MCF 10A (cell line): ENCODE results near the gene BPIFB6. TPM values are rescaled to one million over a fixed set of nuclear protein-coding genes. Genes with fewer than 3 reads are reported as not detected.

ENCODE experiments used
- BruUV-seq: library from RNA; stranded (reverse); fragments of 400-500 nt; replicated peaks from 2 replicates; lab custom pipeline; 2021; lab: Mats Ljungman, UMichigan
- CTCF ChIA-PET: fragments of 300-600 bp; sonication (Branson Sonifier 250); formaldehyde crosslinking; extraction: SDS; loops from one replicate; lab custom pipeline; 2021; ENCODE audit warnings: antibody characterized with exemption, inconsistent platforms; lab: Yijun Ruan, JAX
- POLR2A ChIA-PET: fragments of 300-600, 350-650 bp; sonication (Branson Sonifier 250); formaldehyde crosslinking; extraction: SDS; loops from one replicate; lab custom pipeline; 2020; ENCODE audit warnings: antibody characterized with exemption, inconsistent platforms; lab: Yijun Ruan, JAX
- DNase-seq: peaks from one replicate; pipeline ENCODE4 v3.0.0-alpha.2; 2018; ENCODE audit not compliant: unreplicated experiment
- H3K27ac Mint-ChIP-seq: one replicate; pipeline ENCODE4 v1.8.0; 2022; ENCODE audit warnings: mild to moderate bottlenecking, low read depth, mixed read lengths; ENCODE audit not compliant: unreplicated experiment
- H3K27me3 Mint-ChIP-seq: one replicate; pipeline ENCODE4 v1.8.0; 2022; ENCODE audit warnings: mixed read lengths; ENCODE audit not compliant: insufficient read depth, unreplicated experiment
- H3K36me3 Mint-ChIP-seq: one replicate; pipeline ENCODE4 v1.8.0; 2022; ENCODE audit warnings: mild to moderate bottlenecking, moderate library complexity, mixed read lengths; ENCODE audit not compliant: insufficient read depth, unreplicated experiment
- H3K4me1 Mint-ChIP-seq: one replicate; pipeline ENCODE4 v1.8.0; 2022; ENCODE audit warnings: mixed read lengths; ENCODE audit not compliant: insufficient read depth, unreplicated experiment
- H3K4me3 Mint-ChIP-seq: one replicate; pipeline ENCODE4 v1.8.0; 2022; ENCODE audit warnings: mild to moderate bottlenecking, moderate library complexity, mixed read lengths; ENCODE audit not compliant: unreplicated experiment
- H3K9me3 Mint-ChIP-seq: one replicate; pipeline ENCODE4 v1.8.0; 2022; ENCODE audit warnings: mixed read lengths; ENCODE audit not compliant: unreplicated experiment
- intact Hi-C: fragments of 100-400 bp; cut with micrococcal nuclease; formaldehyde crosslinking; loops from 2 replicates; pipeline ENCODE4 v1.14.1; 2022
- total RNA-seq: library from RNA; stranded (reverse); gene quantifications from 2 replicates; pipeline ENCODE4 v1.2.3, GENCODE V29; 2022
- TF ChIP-seq, protein P1 (sequence below): fragments of 200-600 bp; IDR thresholded peaks from one replicate; pipeline ENCODE4 v1.8.0; 2022; ENCODE audit warnings: antibody characterized with exemption, mild to moderate bottlenecking; ENCODE audit not compliant: unreplicated experiment

Gene BPIFB6
- total RNA-seq, 1 experiment from 2014 or later, result not detected

DNA sequence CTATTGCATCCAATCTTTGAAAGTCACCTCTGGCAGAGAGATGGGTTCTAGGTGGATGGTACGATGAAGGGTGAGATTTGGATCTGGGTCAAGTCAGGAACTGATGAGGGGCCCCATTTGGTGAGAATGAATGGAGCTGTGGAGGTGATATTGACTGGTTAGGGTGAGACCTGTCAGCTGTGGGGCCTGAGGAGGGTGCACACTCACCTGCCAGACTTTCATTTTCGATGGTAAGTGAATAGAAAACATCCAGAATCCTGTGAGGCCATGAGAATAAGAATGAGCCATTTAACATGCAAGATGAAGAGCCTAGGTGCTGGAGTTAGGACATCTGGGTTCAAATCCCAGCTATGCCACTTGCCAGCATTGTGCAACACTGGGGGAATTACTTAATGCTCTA, 34.0 kb upstream of the BPIFB6 start:
- Mint-ChIP-seq H3K4me1 (no peaks in the 10 kb centered on the region), H3K27ac (no peak overlapping the region), H3K27me3 (peaks cover 74% of the 10 kb centered on the region), H3K4me3 (no peak overlapping the region), H3K9me3 (peaks cover 18% of the 10 kb centered on the region), H3K36me3 (no peaks in the 10 kb centered on the region)
- POLR2A ChIA-PET, result no interaction called here
- CTCF ChIA-PET, result no interaction called here
- no TSS peak for BruUV-seq
- no peak for DNase-seq
- TF ChIP-seq, protein P1, sequence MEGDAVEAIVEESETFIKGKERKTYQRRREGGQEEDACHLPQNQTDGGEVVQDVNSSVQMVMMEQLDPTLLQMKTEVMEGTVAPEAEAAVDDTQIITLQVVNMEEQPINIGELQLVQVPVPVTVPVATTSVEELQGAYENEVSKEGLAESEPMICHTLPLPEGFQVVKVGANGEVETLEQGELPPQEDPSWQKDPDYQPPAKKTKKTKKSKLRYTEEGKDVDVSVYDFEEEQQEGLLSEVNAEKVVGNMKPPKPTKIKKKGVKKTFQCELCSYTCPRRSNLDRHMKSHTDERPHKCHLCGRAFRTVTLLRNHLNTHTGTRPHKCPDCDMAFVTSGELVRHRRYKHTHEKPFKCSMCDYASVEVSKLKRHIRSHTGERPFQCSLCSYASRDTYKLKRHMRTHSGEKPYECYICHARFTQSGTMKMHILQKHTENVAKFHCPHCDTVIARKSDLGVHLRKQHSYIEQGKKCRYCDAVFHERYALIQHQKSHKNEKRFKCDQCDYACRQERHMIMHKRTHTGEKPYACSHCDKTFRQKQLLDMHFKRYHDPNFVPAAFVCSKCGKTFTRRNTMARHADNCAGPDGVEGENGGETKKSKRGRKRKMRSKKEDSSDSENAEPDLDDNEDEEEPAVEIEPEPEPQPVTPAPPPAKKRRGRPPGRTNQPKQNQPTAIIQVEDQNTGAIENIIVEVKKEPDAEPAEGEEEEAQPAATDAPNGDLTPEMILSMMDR, result no peak
- intact Hi-C loops, result no loop called here

DNA sequence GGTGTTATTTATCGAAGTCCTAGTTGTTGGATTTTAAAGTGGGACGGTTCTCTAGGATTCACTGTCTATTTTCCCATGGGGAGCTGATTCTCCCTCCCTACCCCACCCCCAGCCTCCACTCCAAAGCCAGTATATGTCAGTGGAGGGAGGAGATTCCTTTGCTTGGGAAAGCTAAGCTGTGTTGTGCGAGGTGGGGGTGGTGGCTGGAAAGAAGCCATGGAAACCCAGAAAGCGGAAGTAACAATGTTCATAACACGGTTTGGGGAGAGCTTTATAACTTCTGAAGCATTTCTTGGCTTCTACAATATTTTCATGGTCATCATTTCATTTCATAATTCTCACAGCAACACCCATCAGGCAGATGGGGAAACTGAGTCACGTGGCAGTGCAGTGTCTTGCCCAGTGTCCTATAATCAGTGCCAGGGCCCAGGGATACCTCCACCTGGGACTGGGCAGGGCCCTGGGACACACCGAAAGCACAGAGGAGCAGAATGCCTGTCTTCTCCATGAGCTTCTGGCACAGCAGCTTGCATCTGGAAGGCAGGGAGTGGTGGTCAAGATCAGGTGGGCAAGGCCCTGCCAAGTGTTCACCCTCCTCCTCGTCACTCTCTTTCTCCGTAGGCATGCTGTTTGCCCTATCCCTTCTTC, 31.7 kb upstream of the BPIFB6 start:
- ChIA-PET CTCF (interaction anchor here (0.6 to 0.8 kb wide), 3 partner anchors 185 to 1232 kb away, joined by 3 read pairs; no protein-coding TSS in a partner anchor), POLR2A (interaction anchor here (0.6 to 0.7 kb wide), 2 partner anchors 125 to 133 kb away, joined by 3 read pairs; no protein-coding TSS in a partner anchor)
- intact Hi-C loops, result no loop called here
- no peaks in the 10 kb centered on the region for H3K4me1 Mint-ChIP-seq
- peaks cover 51% of the 10 kb centered on the region for H3K27me3 Mint-ChIP-seq
- H3K27ac Mint-ChIP-seq, result no peak overlapping the region
- DNase-seq, result no peak
- TF ChIP-seq, protein P1, result no peak
- H3K36me3 Mint-ChIP-seq, result no peaks in the 10 kb centered on the region
- H3K4me3 Mint-ChIP-seq, result no peak overlapping the region
- BruUV-seq, result no TSS peak
- H3K9me3 Mint-ChIP-seq, result peaks cover 14% of the 10 kb centered on the region

DNA sequence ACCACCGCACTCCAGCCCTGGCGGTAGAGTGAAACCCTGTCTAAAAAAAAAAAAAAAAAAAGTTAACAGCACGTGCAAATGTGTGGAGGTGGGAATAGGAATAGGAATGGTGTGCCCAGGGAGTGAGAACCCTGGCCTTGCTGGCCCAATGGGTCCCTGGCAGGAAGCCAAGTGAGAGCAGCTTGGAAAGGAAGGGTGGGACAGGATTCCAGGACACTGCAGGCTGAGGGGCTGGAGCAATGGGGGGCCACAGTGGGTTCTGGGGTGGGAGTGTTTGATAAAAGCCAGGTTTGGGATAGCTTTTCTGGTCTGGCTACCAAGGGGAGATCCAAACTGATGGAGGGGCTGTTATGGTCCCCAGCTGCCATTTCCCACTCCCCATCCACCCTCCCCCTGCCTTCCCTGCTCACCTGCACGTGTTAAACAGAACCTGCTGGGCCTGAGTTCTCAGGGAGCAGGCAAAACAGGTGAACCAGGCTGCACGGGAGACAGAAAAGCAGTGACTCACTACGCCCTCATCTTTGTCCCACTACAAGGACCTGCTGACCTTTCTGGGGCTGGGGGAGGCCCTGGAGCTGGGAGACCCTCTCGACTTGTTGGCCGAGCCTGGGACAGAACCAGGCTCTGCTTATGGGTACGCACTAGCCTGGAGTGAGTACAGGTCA, 30.5 kb upstream of the BPIFB6 start:
- no peaks in the 10 kb centered on the region for H3K4me1 Mint-ChIP-seq
- DNase-seq, result no peak
- ChIA-PET CTCF (interaction anchor here (0.6 to 0.7 kb wide), 3 partner anchors 229 to 502 kb away, joined by 3 read pairs; no protein-coding TSS in a partner anchor), POLR2A (interaction anchor here (0.7 kb wide), 1 partner anchor 18 kb away, joined by 3 read pairs; no protein-coding TSS in a partner anchor)
- H3K36me3 Mint-ChIP-seq, result no peaks in the 10 kb centered on the region
- BruUV-seq, result no TSS peak
- intact Hi-C loops, result no loop called here
- no peak overlapping the region for H3K4me3 Mint-ChIP-seq
- no peak overlapping the region for H3K27ac Mint-ChIP-seq
- peaks cover 17% of the 10 kb centered on the region for H3K9me3 Mint-ChIP-seq
- TF ChIP-seq, protein P1, result no peak
- peaks cover 44% of the 10 kb centered on the region for H3K27me3 Mint-ChIP-seq

DNA sequence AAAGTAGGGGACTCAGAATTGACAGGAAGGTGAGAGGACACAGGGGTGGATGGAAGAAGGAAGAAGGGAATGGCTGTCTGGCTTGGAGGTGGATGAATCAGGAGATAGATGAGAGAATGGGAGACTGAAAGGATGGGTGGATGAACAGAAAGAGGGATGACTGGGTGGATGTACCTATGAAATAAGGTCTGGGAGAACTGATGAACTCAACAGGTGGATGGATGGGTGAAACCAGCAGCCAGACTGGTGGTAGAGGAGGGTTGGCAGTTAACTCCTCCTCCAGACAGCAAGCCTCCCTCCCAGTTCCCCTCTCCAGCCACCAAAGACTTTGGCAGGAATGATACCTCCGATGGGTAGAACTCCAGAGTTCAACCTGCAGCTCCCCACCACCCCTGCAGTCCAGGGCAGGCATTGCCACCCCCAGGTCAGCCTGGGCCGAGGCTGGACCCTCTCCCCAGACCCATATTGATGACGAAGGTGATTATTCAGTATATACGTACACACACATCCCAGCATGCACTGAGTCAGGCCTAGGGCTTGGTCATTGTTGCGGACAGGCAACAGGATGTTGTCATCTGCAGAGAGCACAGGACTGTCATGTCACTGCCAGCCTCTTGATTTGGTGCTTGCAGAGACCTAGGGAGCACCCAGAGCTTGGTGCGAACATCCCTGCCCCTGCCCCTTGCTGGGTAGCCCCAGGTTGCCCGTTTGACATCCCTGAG, 29.2 kb upstream of the BPIFB6 start:
- TF ChIP-seq, protein P1, result no peak
- Mint-ChIP-seq H3K27me3 (peaks cover 31% of the 10 kb centered on the region), H3K9me3 (peaks cover 8% of the 10 kb centered on the region), H3K27ac (no peak overlapping the region), H3K36me3 (no peaks in the 10 kb centered on the region), H3K4me3 (no peak overlapping the region), H3K4me1 (no peaks in the 10 kb centered on the region)
- ChIA-PET POLR2A (no interaction called here), CTCF (no interaction called here)
- intact Hi-C loops, result no loop called here
- no TSS peak for BruUV-seq
- no peak for DNase-seq
